Esophagus (tissue), 2 donors: Measurements from ENCODE around the gene MNT. TPM values are rescaled to one million over a fixed set of nuclear protein-coding genes. Genes with fewer than 3 reads are reported as not detected.

Experiments
- H3K27ac ChIP-seq, 2 donors: one replicate each; pipeline ENCODE4 v1.5.1; 2013; ENCODE audit warnings: low read depth in 2 of 2, mild to moderate bottlenecking in 2 of 2, inconsistent platforms in 1 of 2, low read length in 1 of 2, moderate library complexity in 1 of 2
- H3K27me3 ChIP-seq, 2 donors: one replicate each; pipeline ENCODE4 v1.6.1; 2013; ENCODE audit warnings: low read length in 2 of 2, control low read depth in 1 of 2, mild to moderate bottlenecking in 1 of 2; ENCODE audit not compliant: insufficient read depth in 2 of 2, control insufficient read depth in 1 of 2
- H3K36me3 ChIP-seq, 2 donors: one replicate each; pipeline ENCODE4 v1.6.1; 2013; ENCODE audit warnings: low read length in 1 of 2; ENCODE audit not compliant: control insufficient read depth in 2 of 2, insufficient read depth in 2 of 2
- H3K4me1 ChIP-seq, 2 donors: one replicate each; pipeline ENCODE4 v1.6.1; 2013; ENCODE audit warnings: low read length in 1 of 2; ENCODE audit not compliant: control insufficient read depth in 2 of 2, insufficient read depth in 2 of 2
- H3K4me3 ChIP-seq, 2 donors: one replicate each; pipeline ENCODE4 v1.5.1; 2013; ENCODE audit warnings: low read length in 2 of 2, mild to moderate bottlenecking in 2 of 2, low read depth in 1 of 2, moderate library complexity in 1 of 2
- H3K9me3 ChIP-seq, 2 donors: one replicate each; pipeline ENCODE4 v1.6.1; 2013; ENCODE audit warnings: mild to moderate bottlenecking in 2 of 2, low read depth in 1 of 2, low read length in 1 of 2, moderate library complexity in 1 of 2; ENCODE audit not compliant: control insufficient read depth in 2 of 2, insufficient read depth in 1 of 2
- WGBS, 2 donors: extraction: QIAGEN DNeasy Blood & Tissue Kit; methylation state at CpG; one replicate each; pipeline ENCODE4 v1.1.7; 2013; 5-methylcytosine and 5-hydroxymethylcytosine counted together
- polyA plus RNA-seq, 2 donors: library from polyadenylated mRNA; stranded (reverse); fragments of 200-250 nt; gene quantifications; one replicate each; pipeline ENCODE4 v1.2.3, GENCODE V29; 2013
- donor health status: healthy with polysubstance abuse.
- donor health status: Bipolar disorder and iron deficiency.

Gene MNT
- polyA plus RNA-seq, 2 donors = 9.9 to 14.6 TPM

GRCh38 chr17:2438823-2439222 is 38.0 kb upstream of the MNT start:
- Histone ChIP-seq H3K4me3 (no peak overlapping the region), H3K27me3 (no peaks in the 10 kb centered on the region), H3K9me3 (no peaks in the 10 kb centered on the region), H3K36me3 (peaks cover 0 to 14% of the 10 kb centered on the region in 2 donors), H3K27ac (no peak overlapping the region), H3K4me1 (no peaks in the 10 kb centered on the region)
- 89 to 93% methylated on average over 6 of the region's 6 CpGs for WGBS, 2 donors

GRCh38 chr17:2436316-2436905 is 35.6 kb upstream of the MNT start:
- 67 to 87% methylated on average over 5 of the region's 5 CpGs for WGBS, 2 donors
- no peaks in the 10 kb centered on the region for H3K27me3 ChIP-seq
- no peak overlapping the region for H3K27ac ChIP-seq
- H3K36me3 ChIP-seq = peaks cover 0 to 19% of the 10 kb centered on the region in 2 donors
- H3K9me3 ChIP-seq = no peaks in the 10 kb centered on the region
- H3K4me1 ChIP-seq = no peaks in the 10 kb centered on the region
- no peak overlapping the region for H3K4me3 ChIP-seq

GRCh38 chr17:2435862-2436261 is 35.0 kb upstream of the MNT start:
- Histone ChIP-seq H3K9me3 (no peaks in the 10 kb centered on the region), H3K4me3 (no peak overlapping the region), H3K36me3 (peaks cover 0 to 19% of the 10 kb centered on the region in 2 donors), H3K4me1 (no peaks in the 10 kb centered on the region), H3K27me3 (no peaks in the 10 kb centered on the region), H3K27ac (no peak overlapping the region)
- 70 to 83% methylated on average over 9 of the region's 9 CpGs for WGBS, 2 donors

- Histone ChIP-seq H3K9me3 (no peaks in the 10 kb centered on the region), H3K27ac (no peak overlapping the region), H3K4me3 (no peak overlapping the region), H3K27me3 (no peaks in the 10 kb centered on the region), H3K36me3 (peaks cover 0 to 19% of the 10 kb centered on the region in 2 donors), H3K4me1 (no peaks in the 10 kb centered on the region)
- WGBS, 2 donors = 56 to 61% methylated on average over 9 of the region's 9 CpGs
Observed at GRCh38 chr17:2435181-2435741, 34.4 kb upstream of the MNT start.

- no peaks in the 10 kb centered on the region for H3K9me3 ChIP-seq
- H3K4me3 ChIP-seq = no peak overlapping the region
- no peak overlapping the region for H3K27ac ChIP-seq
- H3K4me1 ChIP-seq = no peaks in the 10 kb centered on the region
- peaks cover 0 to 15% of the 10 kb centered on the region in 2 donors for H3K36me3 ChIP-seq
- H3K27me3 ChIP-seq = no peaks in the 10 kb centered on the region
- WGBS, 2 donors = 70 to 83% methylated on average over 11 of the region's 11 CpGs
Observed at GRCh38 chr17:2433696-2434095, 32.8 kb upstream of the MNT start.

GRCh38 chr17:2427910-2428309 is 27.1 kb upstream of the MNT start:
- Histone ChIP-seq H3K4me3 (no peak overlapping the region), H3K27me3 (no peaks in the 10 kb centered on the region), H3K4me1 (no peaks in the 10 kb centered on the region), H3K36me3 (peaks cover 0 to under 1% of the 10 kb centered on the region in 2 donors), H3K27ac (no peak overlapping the region), H3K9me3 (no peaks in the 10 kb centered on the region)
- WGBS, 2 donors = 94 to 96% methylated on average over 1 of the region's 1 CpG

DNA sequence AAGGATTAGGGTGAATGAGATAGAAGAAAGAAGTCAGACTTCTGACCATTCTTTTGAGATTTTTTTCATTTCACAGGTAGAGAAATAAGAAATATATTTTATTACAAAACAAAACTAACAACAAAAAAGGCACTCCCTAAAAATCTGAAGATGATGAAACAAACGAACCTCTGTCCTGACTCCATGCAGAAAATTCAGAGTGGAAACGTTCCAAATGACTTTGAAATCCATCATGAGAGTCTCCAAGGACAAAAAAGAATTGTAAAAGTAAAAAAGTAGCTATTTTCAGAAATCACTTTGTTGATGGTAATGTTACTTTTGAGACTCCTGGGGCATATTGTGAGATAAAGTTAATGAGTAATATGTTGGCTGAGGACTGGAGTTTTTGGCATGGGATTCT is 26.4 kb upstream of the MNT start:
- no peaks in the 10 kb centered on the region for H3K4me1 ChIP-seq
- no peak overlapping the region for H3K4me3 ChIP-seq
- H3K27me3 ChIP-seq = no peaks in the 10 kb centered on the region
- H3K9me3 ChIP-seq = no peaks in the 10 kb centered on the region
- H3K27ac ChIP-seq = no peak overlapping the region
- WGBS, 2 donors = 57 to 59% methylated on average over 2 of the region's 2 CpGs
- H3K36me3 ChIP-seq = no peaks in the 10 kb centered on the region

GRCh38 chr17:2423271-2423670 is 22.4 kb upstream of the MNT start:
- H3K4me3 ChIP-seq = no peak overlapping the region
- H3K4me1 ChIP-seq = no peaks in the 10 kb centered on the region
- peaks cover 3 to 12% of the 10 kb centered on the region in 2 donors for H3K36me3 ChIP-seq
- 56 to 78% methylated on average over 6 of the region's 6 CpGs for WGBS, 2 donors
- H3K9me3 ChIP-seq = no peaks in the 10 kb centered on the region
- H3K27me3 ChIP-seq = no peaks in the 10 kb centered on the region
- peak overlapping the region; percentile 63 to 83 for H3K27ac ChIP-seq

- H3K27me3 ChIP-seq = no peaks in the 10 kb centered on the region
- H3K9me3 ChIP-seq = no peaks in the 10 kb centered on the region
- no peaks in the 10 kb centered on the region for H3K4me1 ChIP-seq
- no peak overlapping the region for H3K4me3 ChIP-seq
- WGBS, 2 donors = 75 to 78% methylated on average over 27 of the region's 27 CpGs
- H3K27ac ChIP-seq = peak overlapping the region; percentile 9 to 20
- H3K36me3 ChIP-seq = peaks cover 3 to 12% of the 10 kb centered on the region in 2 donors
Observed at GRCh38 chr17:2421315-2422147, 20.7 kb upstream of the MNT start.
